HCT116 (cell line): Measurements from ENCODE around the gene PPP1R12B. TPM values are rescaled to one million over a fixed set of nuclear protein-coding genes. Genes with fewer than 3 reads are reported as not detected.
A peak's percentile ranks its signal among the peaks of the same experiment; 100 is the strongest.

Experiments
- ATAC-seq: fragments of 200-7000 bp; cut with Tn5 transposase; 2 replicates; pipeline ENCODE4 v1.9.1; 2020; ENCODE audit warnings: mild to moderate bottlenecking, moderate library complexity
- BruUV-seq: library from RNA; stranded (reverse); fragments of 400-500 nt; replicated peaks from 2 replicates; lab custom pipeline; 2021; lab: Mats Ljungman, UMichigan
- CTCF ChIA-PET: fragments of 300-600 bp; sonication (Branson Sonifier 250); formaldehyde crosslinking; loops from one replicate; lab custom pipeline; 2021; ENCODE audit warnings: antibody characterized with exemption; lab: Charles Lee
- POLR2A ChIA-PET: fragments of 300-600, 350-600 bp; sonication (Branson Sonifier 250); formaldehyde crosslinking; loops from one replicate; lab custom pipeline; 2021; ENCODE audit warnings: antibody characterized with exemption; lab: Charles Lee
- RAD21 ChIA-PET, 2 experiments: fragments of 300-600 bp; sonication (Branson Sonifier 250); formaldehyde crosslinking; loops; one replicate each; lab custom pipeline; 2023; ENCODE audit warnings: low total read pairs in 2 of 2; ENCODE audit not compliant: uncharacterized antibody in 2 of 2, unreplicated experiment in 2 of 2, low non-redundant PET in 1 of 2; lab: Charles Lee
- DNase-seq: peaks from one replicate; pipeline ENCODE4 v3.0.0-alpha.2; 2010; ENCODE audit warnings: low read depth, low spot score
- H2AFZ ChIP-seq: fragments of 200-600 bp; shearing (Covaris generic), sonication (generic); 2 replicates; pipeline ENCODE4 v1.6.1; 2017; ENCODE audit warnings: low read depth, mixed run types, mixed read lengths, antibody characterized with exemption, low read length; ENCODE audit not compliant: poor library complexity, severe bottlenecking
- H3K27ac ChIP-seq: 2 replicates; pipeline ENCODE4 v1.5.1; 2012; ENCODE audit warnings: low read depth, low read length
- H3K27me3 ChIP-seq: fragments of 200-600 bp; sonication (generic); 2 replicates; pipeline ENCODE4 v1.6.1; 2016; ENCODE audit warnings: mixed run types, low read length, mixed read lengths; ENCODE audit not compliant: insufficient read depth
- H3K36me3 ChIP-seq, 2 experiments: fragments of 200-500 bp in 1 of 2; fragments of 200-600 bp in 1 of 2; sonication (Bioruptor generic) in 1 of 2; sonication (generic) in 1 of 2; 2 replicates each; pipeline versions ENCODE4 v1.5.1 to v1.6.1; 2014 to 2016; ENCODE audit warnings: low read length in 2 of 2, inconsistent platforms in 1 of 2, mixed read lengths in 1 of 2, mixed run types in 1 of 2; ENCODE audit not compliant: insufficient read depth in 2 of 2, control insufficient read depth in 1 of 2
- H3K4me1 ChIP-seq, 2 experiments: fragments of 200-600 bp in 1 of 2; sonication (generic) in 1 of 2; 2 replicates each; pipeline versions ENCODE4 v1.5.1 to v1.6.1; 2012 to 2017; ENCODE audit warnings: low read length in 2 of 2, inconsistent platforms in 1 of 2, mild to moderate bottlenecking in 1 of 2, mixed read lengths in 1 of 2, mixed run types in 1 of 2, moderate library complexity in 1 of 2; ENCODE audit not compliant: insufficient read depth in 2 of 2, control insufficient read depth in 1 of 2
- H3K4me2 ChIP-seq: fragments of 200-600 bp; sonication (generic); 2 replicates; pipeline ENCODE4 v1.6.1; 2017; ENCODE audit warnings: mixed run types, low read length, mixed read lengths
- H3K4me3 ChIP-seq, 2 experiments: fragments of 200-600 bp in 1 of 2; sonication (generic) in 1 of 2; replicated peaks in 1 of 2; 2 replicates each; pipeline ENCODE4 v1.5.1; 2011 to 2016; ENCODE audit warnings: low read length in 2 of 2, control low read depth in 1 of 2, low read depth in 1 of 2, mild to moderate bottlenecking in 1 of 2, mixed read lengths in 1 of 2, mixed run types in 1 of 2
- H3K79me2 ChIP-seq: fragments of 200-600 bp; sonication (generic); 2 replicates; pipeline ENCODE4 v1.6.1; 2017; ENCODE audit warnings: mild to moderate bottlenecking, mixed run types, low read length, moderate library complexity, mixed read lengths; ENCODE audit not compliant: insufficient read depth
- H3K9ac ChIP-seq: fragments of 200-600 bp; sonication (generic); 2 replicates; pipeline ENCODE4 v1.6.1; 2016; ENCODE audit warnings: low read length, mixed read lengths
- H3K9me2 ChIP-seq: fragments of 200-600 bp; sonication (generic), shearing (Covaris generic); 2 replicates; pipeline ENCODE4 v1.6.1; 2017; ENCODE audit warnings: mixed run types, mild to moderate bottlenecking, moderate library complexity; ENCODE audit not compliant: insufficient read depth
- H3K9me3 ChIP-seq, 2 experiments: fragments of 200-500 bp in 1 of 2; fragments of 200-600 bp in 1 of 2; sonication (Bioruptor generic) in 1 of 2; sonication (generic) in 1 of 2; 2 replicates each; pipeline ENCODE4 v1.6.1; 2014 to 2017; ENCODE audit warnings: low read length in 2 of 2, mixed read lengths in 2 of 2, inconsistent platforms in 1 of 2, low read depth in 1 of 2, mild to moderate bottlenecking in 1 of 2, mixed run types in 1 of 2, moderate library complexity in 1 of 2; ENCODE audit not compliant: control insufficient read depth in 1 of 2, insufficient read depth in 1 of 2
- H4K20me1 ChIP-seq: fragments of 200-600 bp; sonication (generic), shearing (Covaris generic); 2 replicates; pipeline ENCODE4 v1.6.1; 2017; ENCODE audit warnings: mixed run types, mild to moderate bottlenecking, moderate library complexity; ENCODE audit not compliant: insufficient read depth
- CTCF ChIP-seq, 3 experiments: fragments of 200-600 bp in 1 of 3; sonication (generic) in 1 of 3; IDR thresholded peaks in 2 of 3; conservative IDR thresholded peaks in 1 of 3; 2 replicates each; pipeline ENCODE4 v1.5.1; 2012 to 2017; ENCODE audit warnings: low read depth in 2 of 3, low read length in 2 of 3, antibody characterized with exemption in 1 of 3, borderline replicate concordance in 1 of 3, control low read depth in 1 of 3, mild to moderate bottlenecking in 1 of 3, mixed read lengths in 1 of 3, mixed run types in 1 of 3, moderate library complexity in 1 of 3; ENCODE audit not compliant: insufficient read depth in 1 of 3
- JUND ChIP-seq: IDR thresholded peaks from 2 replicates; pipeline ENCODE4 v1.6.1; 2012
- RAD21 ChIP-seq: IDR thresholded peaks from 2 replicates; pipeline ENCODE4 v1.6.1; 2012; ENCODE audit warnings: low read depth, mild to moderate bottlenecking
- SRF ChIP-seq: IDR thresholded peaks from 2 replicates; pipeline ENCODE4 v1.6.1; 2012; ENCODE audit warnings: low read depth
- YY1 ChIP-seq: IDR thresholded peaks from 2 replicates; pipeline ENCODE4 v1.6.1; 2011; ENCODE audit warnings: low read length, low read depth, moderate library complexity, mild to moderate bottlenecking; ENCODE audit not compliant: insufficient replicate concordance; ENCODE audit errors: extremely low read depth
- intact Hi-C: fragments of 100-400 bp; cut with micrococcal nuclease; formaldehyde crosslinking; loops from 2 replicates; pipeline ENCODE4 v1.10.0; 2022
- total RNA-seq: library from RNA; stranded (reverse); gene quantifications from one replicate; pipeline ENCODE4 v1.2.1, GENCODE V29; 2021; ENCODE audit not compliant: unreplicated experiment

Gene PPP1R12B
- total RNA-seq, 1 experiment from 2014 or later = 14.3 TPM

- no peak for TF ChIP-seq SRF
These were observed 36.4 kb upstream of the PPP1R12B start (continued) for GRCh38 chr1:202311875-202312635.

GRCh38 chr1:202315576-202316168, 32.8 kb upstream of the PPP1R12B start:
- Histone ChIP-seq H3K4me1 (no peaks in the 10 kb centered on the region), H3K4me3 (no peak overlapping the region), H3K79me2 (no peaks in the 10 kb centered on the region), H3K9ac (no peak overlapping the region), H3K4me2 (no peak overlapping the region), H2AFZ (peak overlapping the region; percentile 23), H3K27ac (no peak overlapping the region), H3K9me3 (no peaks in the 10 kb centered on the region), H3K36me3 (no peaks in the 10 kb centered on the region), H3K9me2 (no peaks in the 10 kb centered on the region), H3K27me3 (peaks cover 15% of the 10 kb centered on the region; the same call in 1 of the 2 replicates), H4K20me1 (no peaks in the 10 kb centered on the region)
- no TSS peak for BruUV-seq
- ChIA-PET POLR2A (no interaction called here), CTCF (interaction anchor here (0.6 to 4.5 kb wide), 9 partner anchors 9 to 133 kb away, joined by 3 to 36 read pairs (median 5); partner anchors contain the start of genes LGR6 and PPP1R12B), RAD21 (interaction anchor here in 1 of 2 experiments (0.6 kb wide), 1 partner anchor 127 kb away, joined by 6 read pairs; no protein-coding TSS in a partner anchor)
- DNase-seq (peak; percentile 59), ATAC-seq (peak; percentile 97)
- intact Hi-C loops = loop anchor here (1.0 kb wide), 4 partner anchors 41 to 131 kb away; partner anchors contain the start of gene LGR6
- TF ChIP-seq YY1 = no peak
- TF ChIP-seq RAD21 = peak; percentile 99
- TF ChIP-seq JUND = no peak
- peak; percentile 98 for TF ChIP-seq CTCF (IDR thresholded peaks at IDR 0.05 in 2 of 3, conservative IDR thresholded peaks at IDR 0.05 in 1 of 3; ENCODE audit: borderline replicate concordance in 1 of 3, insufficient read depth in 1 of 3, low read depth in 2 of 3, low read length in 2 of 3)
